GM18502 (cell line): ENCODE data around the gene ERC1.

Source experiments
- ATAC-seq: cut with Tn5 transposase; IDR thresholded peaks from one replicate; pipeline ENCODE4 v1.9.1; 2021; ENCODE audit warnings: mild to moderate bottlenecking; ENCODE audit not compliant: unreplicated experiment, poor library complexity

ERC1 gene

GRCh38 chr12:990661-991349, at the start of gene ERC1:
ERC1 (plus strand) TSS chr12:991223; CDS start chr12:1027904, 36,681 bp downstream.
- peak; percentile 83 for ATAC-seq

GRCh38 chr12:943051-943450, 48.0 kb upstream of the ERC1 start:
- ATAC-seq, result no peak

GRCh38 chr12:944211-944610, 46.8 kb upstream of the ERC1 start:
- no peak for ATAC-seq

- no peak for ATAC-seq
These were observed 44.8 kb upstream of the ERC1 start for GRCh38 chr12:946212-946611.

- no peak for ATAC-seq
These were observed 44.4 kb upstream of the ERC1 start for GRCh38 chr12:946631-947030.

GRCh38 chr12:948238-948637, 42.8 kb upstream of the ERC1 start:
- no peak for ATAC-seq

GRCh38 chr12:949453-950191, 41.4 kb upstream of the ERC1 start, which contains the start of gene RAD52:
RAD52 (minus strand) TSS chr12:949694; CDS start chr12:933058, 16,636 bp downstream.
- peak; percentile 82 for ATAC-seq

GRCh38 chr12:951176-951575, 39.8 kb upstream of the ERC1 start:
- no peak for ATAC-seq

- ATAC-seq, result no peak
These were observed 37.2 kb upstream of the ERC1 start for GRCh38 chr12:953776-954175.

- no peak for ATAC-seq
These were observed 36.3 kb upstream of the ERC1 start for GRCh38 chr12:954741-955140.

GRCh38 chr12:955939-956338, 35.1 kb upstream of the ERC1 start:
- no peak for ATAC-seq

- peak; percentile 65 for ATAC-seq
These were observed 32.4 kb upstream of the ERC1 start for GRCh38 chr12:958588-959123.

- no peak for ATAC-seq
These were observed 24.3 kb upstream of the ERC1 start for GRCh38 chr12:966724-967123.

- ATAC-seq, result no peak
These were observed 23.4 kb upstream of the ERC1 start for GRCh38 chr12:967641-968040.

GRCh38 chr12:968545-968944, 22.5 kb upstream of the ERC1 start:
- ATAC-seq, result no peak

GRCh38 chr12:969821-970220, 21.2 kb upstream of the ERC1 start:
- ATAC-seq, result no peak

GRCh38 chr12:971991-972390, 19.0 kb upstream of the ERC1 start:
- ATAC-seq, result no peak

- no peak for ATAC-seq
These were observed 16.7 kb upstream of the ERC1 start for GRCh38 chr12:974271-974862.

GRCh38 chr12:976644-977043, 14.4 kb upstream of the ERC1 start:
- no peak for ATAC-seq

GRCh38 chr12:977156-977555, 13.9 kb upstream of the ERC1 start:
- no peak for ATAC-seq

GRCh38 chr12:979349-979748, 11.7 kb upstream of the ERC1 start:
- ATAC-seq, result no peak
